Measurements from ENCODE around the gene C16orf46. TPM values are rescaled to one million over a fixed set of nuclear protein-coding genes. Genes with fewer than 3 reads are reported as not detected.

The C16orf46 gene
- total and polyA plus RNA-seq, 2 of the 13 experiments (the other 11 are each of a cell fraction or from before 2014, with no cell fraction given): 0.38 to 0.55 TPM

DNA sequence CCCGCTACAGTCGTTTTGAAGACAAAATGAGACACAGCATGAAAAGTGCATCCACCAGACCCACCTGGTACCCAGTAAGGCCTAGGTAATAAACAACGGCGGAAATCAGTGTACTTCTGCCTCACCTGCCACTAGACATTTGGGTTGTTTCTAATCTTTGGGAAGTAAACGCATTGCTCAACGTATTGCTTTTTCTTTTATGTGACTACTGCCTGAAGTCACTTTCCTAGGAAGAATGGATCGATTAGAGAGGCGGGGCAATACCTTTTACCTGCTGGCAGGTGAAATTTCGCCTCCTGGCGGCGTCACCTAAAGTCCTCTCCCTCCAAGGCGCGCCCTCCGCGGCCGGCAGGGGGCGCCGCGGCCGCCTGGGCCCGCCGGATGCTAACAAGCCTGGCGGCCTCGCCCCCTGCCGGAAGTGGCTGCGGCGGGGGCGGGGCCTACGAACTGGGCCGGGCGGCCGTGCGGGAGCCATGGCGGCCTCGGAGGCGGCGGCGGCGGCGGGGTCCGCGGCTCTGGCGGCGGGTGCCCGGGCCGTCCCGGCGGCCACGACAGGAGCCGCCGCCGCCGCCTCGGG lies 41.6 kb downstream of the C16orf46 start, which contains the start of gene ATMIN (continued):
- TF ChIP-seq, protein P1, sequence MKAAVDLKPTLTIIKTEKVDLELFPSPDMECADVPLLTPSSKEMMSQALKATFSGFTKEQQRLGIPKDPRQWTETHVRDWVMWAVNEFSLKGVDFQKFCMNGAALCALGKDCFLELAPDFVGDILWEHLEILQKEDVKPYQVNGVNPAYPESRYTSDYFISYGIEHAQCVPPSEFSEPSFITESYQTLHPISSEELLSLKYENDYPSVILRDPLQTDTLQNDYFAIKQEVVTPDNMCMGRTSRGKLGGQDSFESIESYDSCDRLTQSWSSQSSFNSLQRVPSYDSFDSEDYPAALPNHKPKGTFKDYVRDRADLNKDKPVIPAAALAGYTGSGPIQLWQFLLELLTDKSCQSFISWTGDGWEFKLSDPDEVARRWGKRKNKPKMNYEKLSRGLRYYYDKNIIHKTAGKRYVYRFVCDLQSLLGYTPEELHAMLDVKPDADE (CRISPR knock-in tag; IDR thresholded peaks at IDR 0.05): 0 out of 2 replicates have a peak, but pooled peaks have one; percentile 15
- no peak for TF ChIP-seq WIZ (CRISPR knock-in tag; IDR thresholded peaks at IDR 0.05)
- TF ChIP-seq, protein P2, sequence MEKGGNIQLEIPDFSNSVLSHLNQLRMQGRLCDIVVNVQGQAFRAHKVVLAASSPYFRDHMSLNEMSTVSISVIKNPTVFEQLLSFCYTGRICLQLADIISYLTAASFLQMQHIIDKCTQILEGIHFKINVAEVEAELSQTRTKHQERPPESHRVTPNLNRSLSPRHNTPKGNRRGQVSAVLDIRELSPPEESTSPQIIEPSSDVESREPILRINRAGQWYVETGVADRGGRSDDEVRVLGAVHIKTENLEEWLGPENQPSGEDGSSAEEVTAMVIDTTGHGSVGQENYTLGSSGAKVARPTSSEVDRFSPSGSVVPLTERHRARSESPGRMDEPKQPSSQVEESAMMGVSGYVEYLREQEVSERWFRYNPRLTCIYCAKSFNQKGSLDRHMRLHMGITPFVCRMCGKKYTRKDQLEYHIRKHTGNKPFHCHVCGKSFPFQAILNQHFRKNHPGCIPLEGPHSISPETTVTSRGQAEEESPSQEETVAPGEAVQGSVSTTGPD (CRISPR knock-in tag; IDR thresholded peaks at IDR 0.05): no peak
- TF ChIP-seq, protein P3, sequence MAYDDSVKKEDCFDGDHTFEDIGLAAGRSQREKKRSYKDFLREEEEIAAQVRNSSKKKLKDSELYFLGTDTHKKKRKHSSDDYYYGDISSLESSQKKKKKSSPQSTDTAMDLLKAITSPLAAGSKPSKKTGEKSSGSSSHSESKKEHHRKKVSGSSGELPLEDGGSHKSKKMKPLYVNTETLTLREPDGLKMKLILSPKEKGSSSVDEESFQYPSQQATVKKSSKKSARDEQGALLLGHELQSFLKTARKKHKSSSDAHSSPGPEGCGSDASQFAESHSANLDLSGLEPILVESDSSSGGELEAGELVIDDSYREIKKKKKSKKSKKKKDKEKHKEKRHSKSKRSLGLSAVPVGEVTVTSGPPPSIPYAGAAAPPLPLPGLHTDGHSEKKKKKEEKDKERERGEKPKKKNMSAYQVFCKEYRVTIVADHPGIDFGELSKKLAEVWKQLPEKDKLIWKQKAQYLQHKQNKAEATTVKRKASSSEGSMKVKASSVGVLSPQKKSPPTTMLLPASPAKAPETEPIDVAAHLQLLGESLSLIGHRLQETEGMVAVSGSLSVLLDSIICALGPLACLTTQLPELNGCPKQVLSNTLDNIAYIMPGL (CRISPR knock-in tag; IDR thresholded peaks at IDR 0.05; ENCODE audit: borderline replicate concordance in 1 of 2, low read depth in 1 of 2): peak; percentile 70 to 95
- TF ChIP-seq, protein P4, sequence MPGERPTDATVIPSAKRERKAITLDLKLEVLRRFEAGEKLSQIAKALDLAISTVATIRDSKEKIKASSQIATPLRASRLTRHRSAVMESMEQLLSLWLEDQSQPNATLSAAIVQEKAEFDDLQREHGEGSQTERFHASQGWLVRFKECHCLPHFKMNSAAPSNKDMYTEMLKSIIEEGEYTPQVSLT (CRISPR knock-in tag; IDR thresholded peaks at IDR 0.05; ENCODE audit: borderline replicate concordance, low read depth): no peak
- TF ChIP-seq CREM (IDR thresholded peaks at IDR 0.05): no peak
- TF ChIP-seq CREM (CRISPR knock-in tag; IDR thresholded peaks at IDR 0.05): no peak
- TF ChIP-seq FOXM1 (CRISPR knock-in tag; IDR thresholded peaks at IDR 0.05): no peak
- no peak for TF ChIP-seq ZKSCAN5 (CRISPR knock-in tag; IDR thresholded peaks at IDR 0.05)
- no peak for TF ChIP-seq ZNF720 (CRISPR knock-in tag; IDR thresholded peaks at IDR 0.05)
- TF ChIP-seq, protein P5, sequence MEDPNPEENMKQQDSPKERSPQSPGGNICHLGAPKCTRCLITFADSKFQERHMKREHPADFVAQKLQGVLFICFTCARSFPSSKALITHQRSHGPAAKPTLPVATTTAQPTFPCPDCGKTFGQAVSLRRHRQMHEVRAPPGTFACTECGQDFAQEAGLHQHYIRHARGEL (CRISPR knock-in tag; IDR thresholded peaks at IDR 0.05): no peak
- TF ChIP-seq, protein P6, sequence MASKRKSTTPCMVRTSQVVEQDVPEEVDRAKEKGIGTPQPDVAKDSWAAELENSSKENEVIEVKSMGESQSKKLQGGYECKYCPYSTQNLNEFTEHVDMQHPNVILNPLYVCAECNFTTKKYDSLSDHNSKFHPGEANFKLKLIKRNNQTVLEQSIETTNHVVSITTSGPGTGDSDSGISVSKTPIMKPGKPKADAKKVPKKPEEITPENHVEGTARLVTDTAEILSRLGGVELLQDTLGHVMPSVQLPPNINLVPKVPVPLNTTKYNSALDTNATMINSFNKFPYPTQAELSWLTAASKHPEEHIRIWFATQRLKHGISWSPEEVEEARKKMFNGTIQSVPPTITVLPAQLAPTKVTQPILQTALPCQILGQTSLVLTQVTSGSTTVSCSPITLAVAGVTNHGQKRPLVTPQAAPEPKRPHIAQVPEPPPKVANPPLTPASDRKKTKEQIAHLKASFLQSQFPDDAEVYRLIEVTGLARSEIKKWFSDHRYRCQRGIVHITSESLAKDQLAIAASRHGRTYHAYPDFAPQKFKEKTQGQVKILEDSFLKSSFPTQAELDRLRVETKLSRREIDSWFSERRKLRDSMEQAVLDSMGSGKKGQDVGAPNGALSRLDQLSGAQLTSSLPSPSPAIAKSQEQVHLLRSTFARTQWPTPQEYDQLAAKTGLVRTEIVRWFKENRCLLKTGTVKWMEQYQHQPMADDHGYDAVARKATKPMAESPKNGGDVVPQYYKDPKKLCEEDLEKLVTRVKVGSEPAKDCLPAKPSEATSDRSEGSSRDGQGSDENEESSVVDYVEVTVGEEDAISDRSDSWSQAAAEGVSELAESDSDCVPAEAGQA (IDR thresholded peaks at IDR 0.05; ENCODE audit: low read depth): peak; percentile 18; the same call in 1 of the 2 replicates
- TF ChIP-seq, protein P6 (CRISPR knock-in tag; IDR thresholded peaks at IDR 0.05; ENCODE audit: borderline replicate concordance): no peak
- TF ChIP-seq ZSCAN30 (CRISPR knock-in tag; IDR thresholded peaks at IDR 0.05): no peak
- TF ChIP-seq ZC3H4 (CRISPR knock-in tag; IDR thresholded peaks at IDR 0.05; ENCODE audit: borderline replicate concordance): no peak
- no peak for TF ChIP-seq NFYC (CRISPR knock-in tag; IDR thresholded peaks at IDR 0.05)
- TF ChIP-seq IRX3 (CRISPR knock-in tag; IDR thresholded peaks at IDR 0.05; ENCODE audit: borderline replicate concordance, low read depth): no peak; the same call in 1 of the 2 replicates
- no peak for TF ChIP-seq THYN1 (CRISPR knock-in tag; IDR thresholded peaks at IDR 0.05; ENCODE audit: borderline replicate concordance, low read depth)

All from HepG2 (cell line).